PC-9 (cell line): ENCODE measurements around the gene IGSF8.

Experiments
- EZH2 ChIP-seq: fragments of 200-600 bp; sonication (generic); IDR thresholded peaks from 2 replicates; pipeline ENCODE4 v1.8.0; 2017; ENCODE audit warnings: antibody characterized with exemption, low read depth
- TF ChIP-seq, protein P1 (sequence below): fragments of 200-600 bp; sonication (generic); conservative IDR thresholded peaks from 2 replicates; pipeline ENCODE4 v1.6.1; 2017; ENCODE audit warnings: mixed run types, antibody characterized with exemption, mild to moderate bottlenecking, moderate library complexity

DNA sequence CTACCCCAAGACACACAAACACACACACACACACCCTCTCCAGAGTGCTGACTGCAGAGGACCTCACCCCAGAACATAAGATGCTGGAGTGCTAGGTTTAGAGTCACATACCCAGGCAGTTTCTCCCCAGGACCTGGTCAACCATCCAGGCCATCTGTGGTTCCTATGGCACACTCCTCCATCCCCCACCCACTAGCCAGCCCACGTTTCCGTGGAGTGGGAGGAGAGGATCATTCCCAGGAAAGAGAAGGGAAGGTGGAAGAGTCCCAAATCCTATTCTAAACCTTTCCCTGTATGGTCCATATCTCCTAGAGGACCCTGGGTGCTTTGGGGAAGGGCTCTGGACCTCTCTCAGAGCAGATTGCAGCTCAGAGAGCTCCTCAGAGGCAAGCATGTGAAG is 15.9 kb downstream of the IGSF8 start:
- TF ChIP-seq, protein P1, sequence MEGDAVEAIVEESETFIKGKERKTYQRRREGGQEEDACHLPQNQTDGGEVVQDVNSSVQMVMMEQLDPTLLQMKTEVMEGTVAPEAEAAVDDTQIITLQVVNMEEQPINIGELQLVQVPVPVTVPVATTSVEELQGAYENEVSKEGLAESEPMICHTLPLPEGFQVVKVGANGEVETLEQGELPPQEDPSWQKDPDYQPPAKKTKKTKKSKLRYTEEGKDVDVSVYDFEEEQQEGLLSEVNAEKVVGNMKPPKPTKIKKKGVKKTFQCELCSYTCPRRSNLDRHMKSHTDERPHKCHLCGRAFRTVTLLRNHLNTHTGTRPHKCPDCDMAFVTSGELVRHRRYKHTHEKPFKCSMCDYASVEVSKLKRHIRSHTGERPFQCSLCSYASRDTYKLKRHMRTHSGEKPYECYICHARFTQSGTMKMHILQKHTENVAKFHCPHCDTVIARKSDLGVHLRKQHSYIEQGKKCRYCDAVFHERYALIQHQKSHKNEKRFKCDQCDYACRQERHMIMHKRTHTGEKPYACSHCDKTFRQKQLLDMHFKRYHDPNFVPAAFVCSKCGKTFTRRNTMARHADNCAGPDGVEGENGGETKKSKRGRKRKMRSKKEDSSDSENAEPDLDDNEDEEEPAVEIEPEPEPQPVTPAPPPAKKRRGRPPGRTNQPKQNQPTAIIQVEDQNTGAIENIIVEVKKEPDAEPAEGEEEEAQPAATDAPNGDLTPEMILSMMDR: no peak
- no peak for TF ChIP-seq EZH2
